Keratinocyte (primary cell): Measurements from ENCODE around the gene CCDC92. TPM values are rescaled to one million over a fixed set of nuclear protein-coding genes. Genes with fewer than 3 reads are reported as not detected.

Source experiments
- DNase-seq: peaks from one replicate; pipeline ENCODE4 v3.0.0-alpha.2; 2011; ENCODE audit warnings: low read depth, missing footprints, low spot score
- FAIRE-seq: peaks from 2 replicates; lab custom pipeline; 2011; peaks lifted over from hg19 to GRCh38; lab: Jason Lieb, UNC
- H2AFZ ChIP-seq: 2 replicates; pipeline ENCODE4 v1.6.0; 2012; ENCODE audit warnings: low read length, control low read depth, inconsistent platforms; ENCODE audit not compliant: control insufficient read depth
- H3K27ac ChIP-seq: 2 replicates; pipeline ENCODE4 v1.5.1; 2011; ENCODE audit warnings: low read length; ENCODE audit not compliant: control insufficient read depth, insufficient read depth
- H3K27me3 ChIP-seq: 3 replicates; pipeline ENCODE4 v1.6.0; 2011; ENCODE audit warnings: low read length; ENCODE audit not compliant: control insufficient read depth, insufficient read depth; ENCODE audit errors: extremely low read depth
- H3K36me3 ChIP-seq, 2 experiments: 2 replicates in 1 of 2; 3 replicates in 1 of 2; pipeline ENCODE4 v1.5.1; 2011; ENCODE audit warnings: low read length in 2 of 2, mild to moderate bottlenecking in 1 of 2; ENCODE audit not compliant: control insufficient read depth in 2 of 2, insufficient read depth in 2 of 2; ENCODE audit errors: extremely low read depth in 1 of 2
- H3K4me1 ChIP-seq: 3 replicates; pipeline ENCODE4 v1.5.1; 2011; ENCODE audit warnings: low read length; ENCODE audit not compliant: control insufficient read depth, insufficient read depth; ENCODE audit errors: extremely low read depth
- H3K4me2 ChIP-seq: 3 replicates; pipeline ENCODE4 v1.6.0; 2011; ENCODE audit warnings: low read depth, low read length; ENCODE audit not compliant: control insufficient read depth, insufficient read depth; ENCODE audit errors: extremely low read depth
- H3K4me3 ChIP-seq, 3 experiments: fragments of 200-600 bp in 1 of 3; sonication (generic) in 1 of 3; 2 replicates in 2 of 3; 3 replicates in 1 of 3; pipeline ENCODE4 v1.5.1; 2011 to 2016; ENCODE audit warnings: low read length in 3 of 3, mild to moderate bottlenecking in 3 of 3, control low read depth in 2 of 3, inconsistent platforms in 1 of 3, low read depth in 1 of 3, mixed read lengths in 1 of 3, mixed run types in 1 of 3, moderate library complexity in 1 of 3; ENCODE audit not compliant: control insufficient read depth in 2 of 3, insufficient read depth in 2 of 3; ENCODE audit errors: extremely low read depth in 1 of 3
- H3K79me2 ChIP-seq: 2 replicates; pipeline ENCODE4 v1.6.0; 2012; ENCODE audit warnings: low read length; ENCODE audit not compliant: control insufficient read depth, insufficient read depth
- H3K9ac ChIP-seq: 3 replicates; pipeline ENCODE4 v1.6.0; 2011; ENCODE audit warnings: low read length; ENCODE audit not compliant: control insufficient read depth, insufficient read depth; ENCODE audit errors: extremely low read depth
- H3K9me1 ChIP-seq: 3 replicates; pipeline ENCODE4 v1.6.0; 2011; ENCODE audit warnings: low read length; ENCODE audit not compliant: control insufficient read depth, insufficient read depth; ENCODE audit errors: extremely low read depth
- H3K9me3 ChIP-seq: 2 replicates; pipeline ENCODE4 v1.5.1; 2012; ENCODE audit warnings: low read depth, low read length; ENCODE audit not compliant: control insufficient read depth
- H4K20me1 ChIP-seq: 3 replicates; pipeline ENCODE4 v1.6.0; 2011; ENCODE audit warnings: low read length; ENCODE audit not compliant: control insufficient read depth, insufficient read depth; ENCODE audit errors: extremely low read depth
- CTCF ChIP-seq, 3 experiments: IDR thresholded peaks in 1 of 3; conservative IDR thresholded peaks in 1 of 3; optimal IDR thresholded peaks in 1 of 3; 2 replicates in 2 of 3; 3 replicates in 1 of 3; pipeline versions ENCODE3 to v1.5.1; 2011; ENCODE audit warnings: low read length in 3 of 3, mild to moderate bottlenecking in 3 of 3, moderate library complexity in 2 of 3, control low read depth in 1 of 3, inconsistent platforms in 1 of 3; ENCODE audit not compliant: insufficient read depth in 2 of 3; ENCODE audit errors: extremely low read depth in 1 of 3
- EZH2 ChIP-seq: IDR thresholded peaks from one replicate; pipeline ENCODE4 v1.6.1; 2012; ENCODE audit warnings: inconsistent platforms, mild to moderate bottlenecking, low read length, moderate library complexity
- dilution Hi-C: fragments of 300-500 bp; cut with MboI; formaldehyde crosslinking; loops from one replicate; pipeline ENCODE4 v1.7.0; 2020; ENCODE audit warnings: low sequenced_read_pairs; ENCODE audit not compliant: extremely low pct_ligation_motif_present
- polyA plus RNA-seq, 5 experiments: library from polyadenylated mRNA; depleted of rRNA in 3 of 5; stranded (reverse) in 3 of 5; stranded (forward) in 1 of 5; unstranded in 1 of 5; fragments of >200 nt; gene quantifications; 1 replicate in 1 of 5; 2 replicates in 3 of 5; 3 replicates in 1 of 5; pipeline versions ENCODE4 v1.2.1 to v1.2.3, GENCODE V29; 2011 to 2012; ENCODE audit warnings: missing spikeins in 2 of 5, low read depth in 1 of 5, low replicate concordance in 1 of 5

CCDC92 gene
- polyA plus RNA-seq, 1 donor (not counting 4 experiments of a cell fraction or from before 2014, with no cell fraction given) = 8.3 TPM

DNA sequence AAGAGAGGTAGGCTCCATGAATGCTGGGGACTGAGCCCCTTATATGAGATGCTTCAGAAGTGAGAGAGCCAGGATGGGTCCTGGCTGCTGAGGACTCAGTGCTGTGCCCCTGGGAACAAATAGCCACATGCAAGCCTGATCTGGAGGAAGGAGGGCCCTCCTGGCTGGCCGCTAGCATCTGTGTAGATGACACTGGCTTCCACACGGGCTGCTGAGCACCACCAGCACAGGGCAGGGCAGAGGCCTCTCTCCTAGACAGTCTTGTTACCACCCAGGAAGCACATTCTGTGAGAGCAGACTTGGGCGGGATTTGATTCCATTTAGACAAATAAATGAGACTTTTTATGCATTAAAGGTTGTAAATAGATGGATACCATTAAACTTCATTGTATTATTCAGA is 48.4 kb upstream of the CCDC92 start:
- no peak for DNase-seq
- H3K27me3 ChIP-seq = no peaks in the 10 kb centered on the region
- FAIRE-seq = no peak
- dilution Hi-C loops = no loop called here
- TF ChIP-seq CTCF (optimal IDR thresholded peaks at IDR 0.05 in 1 of 3, IDR thresholded peaks at IDR 0.05 in 1 of 3, conservative IDR thresholded peaks at IDR 0.05 in 1 of 3; ENCODE audit: extremely low read depth in 1 of 3, insufficient read depth in 2 of 3, low read length in 3 of 3) (no peak), EZH2 (no peak)
- H3K4me1 ChIP-seq = peaks cover 7% of the 10 kb centered on the region
- H3K36me3 ChIP-seq = no peaks in the 10 kb centered on the region
- H4K20me1 ChIP-seq = no peaks in the 10 kb centered on the region
- H3K9me1 ChIP-seq = no peaks in the 10 kb centered on the region
- H3K27ac ChIP-seq = no peak overlapping the region
- H3K9ac ChIP-seq = no peak overlapping the region
- H2AFZ ChIP-seq = no peak overlapping the region
- H3K79me2 ChIP-seq = no peaks in the 10 kb centered on the region
- H3K4me3 ChIP-seq = no peak overlapping the region
- no peak overlapping the region for H3K4me2 ChIP-seq
- no peaks in the 10 kb centered on the region for H3K9me3 ChIP-seq

- H3K4me2 ChIP-seq = no peak overlapping the region
- H3K36me3 ChIP-seq = no peaks in the 10 kb centered on the region
- dilution Hi-C loops = no loop called here
- no peak for TF ChIP-seq CTCF (optimal IDR thresholded peaks at IDR 0.05 in 1 of 3, IDR thresholded peaks at IDR 0.05 in 1 of 3, conservative IDR thresholded peaks at IDR 0.05 in 1 of 3; ENCODE audit: extremely low read depth in 1 of 3, insufficient read depth in 2 of 3, low read length in 3 of 3)
- no peak for TF ChIP-seq EZH2
- no peaks in the 10 kb centered on the region for H3K79me2 ChIP-seq
- peaks cover 7% of the 10 kb centered on the region for H3K4me1 ChIP-seq
- no peak overlapping the region for H2AFZ ChIP-seq
- no peaks in the 10 kb centered on the region for H3K27me3 ChIP-seq
- no peaks in the 10 kb centered on the region for H3K9me1 ChIP-seq
- DNase-seq (no peak), FAIRE-seq (no peak)
- H3K9ac ChIP-seq = no peak overlapping the region
- H3K4me3 ChIP-seq = no peak overlapping the region
- no peak overlapping the region for H3K27ac ChIP-seq
- no peaks in the 10 kb centered on the region for H3K9me3 ChIP-seq
- no peaks in the 10 kb centered on the region for H4K20me1 ChIP-seq
Measured at GRCh38 chr12:124020514-124020949, 47.9 kb upstream of the CCDC92 start.
